Measurements from ENCODE around the gene ASPG. TPM values are rescaled to one million over a fixed set of nuclear protein-coding genes. Genes with fewer than 3 reads are reported as not detected.

Gene ASPG
- total RNA-seq, 1 donor from 2014 or later = 1.2 TPM

DNA sequence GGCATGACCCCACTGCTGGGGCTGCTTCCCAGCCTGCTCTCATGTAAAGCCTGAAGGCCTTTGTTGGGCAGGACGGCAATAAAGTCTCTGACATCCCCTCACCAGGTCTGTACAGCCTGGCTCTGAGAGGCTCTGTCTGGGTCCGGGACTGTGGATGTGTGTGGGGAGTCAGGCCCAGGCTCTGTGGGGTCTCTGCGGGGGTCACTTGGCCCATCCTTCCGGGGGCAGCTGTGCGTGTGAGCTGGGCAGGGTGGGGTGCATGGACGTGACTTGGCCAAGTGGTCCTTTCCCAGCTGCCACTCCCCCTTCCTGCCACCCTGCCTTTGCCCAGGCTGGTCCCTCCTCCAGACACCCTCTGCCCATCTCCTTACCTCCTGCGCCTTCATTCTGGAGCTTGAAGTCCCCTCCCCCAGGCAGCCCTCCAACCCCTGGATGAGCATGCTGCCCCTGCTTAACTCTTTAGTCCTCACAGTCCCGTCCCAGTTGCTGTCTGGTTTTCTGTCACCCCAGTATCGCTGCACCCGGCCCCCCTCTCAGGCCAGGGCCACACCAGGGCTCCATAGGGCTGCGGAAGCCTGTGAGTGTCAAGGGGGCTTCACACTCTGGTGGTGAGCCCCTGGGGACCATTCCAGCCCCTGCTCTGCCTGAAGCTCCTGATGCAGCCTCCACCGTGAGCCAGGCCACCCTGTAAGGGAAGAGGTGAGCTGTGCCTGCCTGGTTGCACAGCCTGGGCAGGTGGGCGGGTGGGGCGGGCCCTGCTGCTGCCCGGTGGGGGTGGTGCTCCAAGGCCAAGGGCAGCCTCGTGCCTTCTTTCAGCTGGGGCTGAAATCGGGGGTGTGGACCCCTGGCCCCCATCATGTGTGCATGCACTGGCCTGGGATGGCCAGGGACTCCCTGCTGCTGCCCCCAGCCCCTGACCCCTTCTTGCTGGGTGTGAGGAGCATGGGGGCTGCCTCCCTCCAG is 27.4 kb downstream of the ASPG start:
- Histone ChIP-seq H3K4me3 (no peak overlapping the region), H3K36me3 (no peaks in the 10 kb centered on the region), H3F3A (ENCODE audit: low read depth) (no peaks in the 10 kb centered on the region), H3K4me2 (no peak overlapping the region), H3K27ac (no peak overlapping the region), H4K20me1 (ENCODE audit: low read depth) (peaks cover 7% of the 10 kb centered on the region), H3K79me2 (ENCODE audit: low read depth) (no peaks in the 10 kb centered on the region), H3K9ac (no peak overlapping the region), H3K9me3 (ENCODE audit: low read depth) (no peaks in the 10 kb centered on the region), H3K27me3 (peaks cover 39% of the 10 kb centered on the region), H3K4me1 (peaks cover 14% of the 10 kb centered on the region), H2AFZ (replicated peaks) (no peak overlapping the region)
- no peaks in the 10 kb centered on the region for H3K36me3 Mint-ChIP-seq
- H3K4me3 Mint-ChIP-seq = peak overlapping the region; percentile 35
- peaks cover 23% of the 10 kb centered on the region for H3K27me3 Mint-ChIP-seq (ENCODE audit: insufficient read depth, low read depth)
- peaks cover 16% of the 10 kb centered on the region for H3K4me1 Mint-ChIP-seq
- H3K27ac Mint-ChIP-seq = peak overlapping the region; percentile 46
- no peak for TF ChIP-seq EZH2phosphoT487 (IDR thresholded peaks at IDR 0.05)
- TF ChIP-seq EZH2 (IDR thresholded peaks at IDR 0.05) = no peak
- TF ChIP-seq CTCF (IDR thresholded peaks at IDR 0.05) = no peak
- DNase-seq (ENCODE audit: low spot score) = no peak
- H3K9me3 Mint-ChIP-seq = no peaks in the 10 kb centered on the region

DNA sequence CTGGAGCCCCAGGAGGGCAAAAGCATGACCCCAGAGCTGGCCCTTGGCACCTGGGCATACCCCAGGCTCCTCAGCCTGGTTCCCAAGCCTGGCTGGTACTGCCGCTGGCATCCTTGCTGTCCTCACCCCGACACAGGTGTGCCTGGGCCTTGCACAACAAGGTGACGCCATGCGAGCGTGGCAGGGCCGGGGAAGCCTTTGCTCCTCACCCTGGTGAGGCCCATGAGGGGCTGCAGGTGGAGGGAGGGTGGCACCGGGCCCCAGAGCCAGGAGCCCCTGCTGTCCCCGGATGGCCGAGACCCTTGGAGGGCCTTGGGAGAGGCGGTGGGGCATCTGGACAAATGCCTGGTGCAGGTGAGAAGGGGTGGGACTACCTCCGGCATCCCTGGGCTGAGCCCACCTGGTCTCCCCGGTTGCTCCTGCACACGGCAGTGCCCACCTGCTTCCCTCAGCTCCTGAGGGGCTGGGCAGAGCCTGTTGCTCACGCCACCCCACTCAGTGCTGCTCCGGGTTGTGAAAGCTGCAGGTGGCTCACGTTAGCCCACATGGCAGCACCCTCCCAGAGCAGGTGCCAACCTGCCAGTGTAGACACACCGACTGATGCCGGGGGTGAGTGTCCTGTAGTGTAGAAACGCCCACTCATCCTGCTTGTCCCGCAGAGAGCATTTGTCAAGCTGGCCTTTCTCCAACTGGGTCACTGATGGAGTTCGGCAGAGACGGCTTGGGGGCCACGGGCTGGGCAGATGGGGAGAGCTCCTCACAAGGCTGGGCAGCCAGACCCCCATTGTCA is 28.3 kb downstream of the ASPG start:
- H3K27me3 Mint-ChIP-seq (ENCODE audit: insufficient read depth, low read depth) = peaks cover 31% of the 10 kb centered on the region

More for the DNA sequence above, 28.3 kb downstream of the ASPG start:
- no peaks in the 10 kb centered on the region for H3K79me2 ChIP-seq (ENCODE audit: low read depth)
- H3K4me3 ChIP-seq = no peak overlapping the region
- peaks cover 7% of the 10 kb centered on the region for H4K20me1 ChIP-seq (ENCODE audit: low read depth)
- TF ChIP-seq EZH2phosphoT487 (IDR thresholded peaks at IDR 0.05) (no peak), CTCF (IDR thresholded peaks at IDR 0.05) (no peak), EZH2 (IDR thresholded peaks at IDR 0.05) (no peak)
- peaks cover 5% of the 10 kb centered on the region for H3K4me1 ChIP-seq
- no peak for DNase-seq (ENCODE audit: low spot score)
- no peaks in the 10 kb centered on the region for H3K9me3 Mint-ChIP-seq
- H3K9ac ChIP-seq = no peak overlapping the region
- H3K27ac ChIP-seq = no peak overlapping the region
- H3K4me2 ChIP-seq = no peak overlapping the region
- peaks cover 9% of the 10 kb centered on the region for H3K4me1 Mint-ChIP-seq
- H3F3A ChIP-seq (ENCODE audit: low read depth) = no peaks in the 10 kb centered on the region
- H3K4me3 Mint-ChIP-seq = no peak overlapping the region
- no peaks in the 10 kb centered on the region for H3K36me3 ChIP-seq
- H2AFZ ChIP-seq (replicated peaks) = no peak overlapping the region
- peaks cover 48% of the 10 kb centered on the region for H3K27me3 ChIP-seq
- no peaks in the 10 kb centered on the region for H3K36me3 Mint-ChIP-seq
- H3K27ac Mint-ChIP-seq = no peak overlapping the region
- H3K9me3 ChIP-seq (ENCODE audit: low read depth) = no peaks in the 10 kb centered on the region

Data from neural progenitor cell (in vitro differentiated cells).